MCF 10A (cell line): ENCODE results near the gene DHX58. TPM values are rescaled to one million over a fixed set of nuclear protein-coding genes. Genes with fewer than 3 reads are reported as not detected.

Source experiments
- BruUV-seq: library from RNA; stranded (reverse); fragments of 400-500 nt; replicated peaks from 2 replicates; lab custom pipeline; 2021; lab: Mats Ljungman, UMichigan
- CTCF ChIA-PET: fragments of 300-600 bp; sonication (Branson Sonifier 250); formaldehyde crosslinking; extraction: SDS; loops from one replicate; lab custom pipeline; 2021; ENCODE audit warnings: antibody characterized with exemption, inconsistent platforms; lab: Yijun Ruan, JAX
- POLR2A ChIA-PET: fragments of 300-600, 350-650 bp; sonication (Branson Sonifier 250); formaldehyde crosslinking; extraction: SDS; loops from one replicate; lab custom pipeline; 2020; ENCODE audit warnings: antibody characterized with exemption, inconsistent platforms; lab: Yijun Ruan, JAX
- DNase-seq: peaks from one replicate; pipeline ENCODE4 v3.0.0-alpha.2; 2018; ENCODE audit not compliant: unreplicated experiment
- H3K27ac Mint-ChIP-seq: one replicate; pipeline ENCODE4 v1.8.0; 2022; ENCODE audit warnings: mild to moderate bottlenecking, low read depth, mixed read lengths; ENCODE audit not compliant: unreplicated experiment
- H3K27me3 Mint-ChIP-seq: one replicate; pipeline ENCODE4 v1.8.0; 2022; ENCODE audit warnings: mixed read lengths; ENCODE audit not compliant: insufficient read depth, unreplicated experiment
- H3K36me3 Mint-ChIP-seq: one replicate; pipeline ENCODE4 v1.8.0; 2022; ENCODE audit warnings: mild to moderate bottlenecking, moderate library complexity, mixed read lengths; ENCODE audit not compliant: insufficient read depth, unreplicated experiment
- H3K4me1 Mint-ChIP-seq: one replicate; pipeline ENCODE4 v1.8.0; 2022; ENCODE audit warnings: mixed read lengths; ENCODE audit not compliant: insufficient read depth, unreplicated experiment
- H3K4me3 Mint-ChIP-seq: one replicate; pipeline ENCODE4 v1.8.0; 2022; ENCODE audit warnings: mild to moderate bottlenecking, moderate library complexity, mixed read lengths; ENCODE audit not compliant: unreplicated experiment
- H3K9me3 Mint-ChIP-seq: one replicate; pipeline ENCODE4 v1.8.0; 2022; ENCODE audit warnings: mixed read lengths; ENCODE audit not compliant: unreplicated experiment
- CTCF ChIP-seq: fragments of 200-600 bp; IDR thresholded peaks from one replicate; pipeline ENCODE4 v1.8.0; 2022; ENCODE audit warnings: antibody characterized with exemption, mild to moderate bottlenecking; ENCODE audit not compliant: unreplicated experiment
- intact Hi-C: fragments of 100-400 bp; cut with micrococcal nuclease; formaldehyde crosslinking; loops from 2 replicates; pipeline ENCODE4 v1.14.1; 2022
- total RNA-seq: library from RNA; stranded (reverse); gene quantifications from 2 replicates; pipeline ENCODE4 v1.2.3, GENCODE V29; 2022

DHX58 gene
- total RNA-seq, 1 experiment from 2014 or later, result 2.8 TPM

GRCh38 chr17:42087736-42088705, 24.5 kb downstream of the DHX58 start:
- BruUV-seq, result no TSS peak
- Mint-ChIP-seq H3K36me3 (no peaks in the 10 kb centered on the region), H3K4me1 (no peaks in the 10 kb centered on the region), H3K4me3 (no peak overlapping the region), H3K9me3 (no peaks in the 10 kb centered on the region), H3K27me3 (peaks cover 21% of the 10 kb centered on the region), H3K27ac (no peak overlapping the region)
- intact Hi-C loops, result no loop called here
- ChIA-PET POLR2A (interaction anchor here (0.6 kb wide), 1 partner anchor 1939 kb away, joined by 4 read pairs; no protein-coding TSS in a partner anchor), CTCF (interaction anchor here (0.7 to 1.3 kb wide), 3 partner anchors 13 to 286 kb away, joined by 3 to 5 read pairs (median 3); no protein-coding TSS in a partner anchor)
- no peak for TF ChIP-seq CTCF
- DNase-seq, result no peak

DNA sequence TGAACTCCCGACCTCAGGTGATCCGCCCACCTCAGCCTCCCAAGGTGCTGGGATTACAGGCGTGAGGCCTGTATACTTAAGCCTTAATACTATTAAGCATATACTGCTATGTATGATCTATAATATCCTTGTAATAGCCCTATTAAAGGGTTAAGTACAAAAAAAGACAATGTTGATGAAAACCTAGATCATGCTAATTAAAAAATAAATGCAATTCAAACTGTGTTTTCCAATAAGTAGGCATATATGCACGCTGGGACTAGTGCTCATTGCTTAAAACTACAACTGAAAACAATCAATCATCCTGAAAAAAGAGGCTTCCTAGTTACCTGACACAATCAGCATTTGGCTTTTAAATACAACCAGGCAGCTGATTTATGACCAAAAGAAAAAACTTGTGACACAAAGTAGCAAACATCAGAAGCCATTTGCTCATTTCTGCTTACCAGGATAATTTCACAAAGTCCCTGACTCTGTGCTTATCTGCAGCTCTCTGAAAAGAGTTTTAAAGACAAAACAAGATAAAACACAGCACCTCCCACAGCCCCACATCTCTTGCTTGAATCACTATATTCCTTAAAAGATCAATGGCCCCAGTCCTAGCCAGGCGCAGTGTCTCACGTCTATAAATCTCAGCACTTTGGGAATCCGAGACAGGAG, 25.3 kb downstream of the DHX58 start:
- BruUV-seq, result no TSS peak
- H3K9me3 Mint-ChIP-seq, result no peaks in the 10 kb centered on the region
- H3K27me3 Mint-ChIP-seq, result peaks cover 21% of the 10 kb centered on the region
- ChIA-PET POLR2A (interaction anchor here (0.6 kb wide), 1 partner anchor 1938 kb away, joined by 4 read pairs; no protein-coding TSS in a partner anchor), CTCF (interaction anchor here (0.7 to 1.3 kb wide), 3 partner anchors 14 to 285 kb away, joined by 3 to 5 read pairs (median 3); no protein-coding TSS in a partner anchor)
- H3K4me3 Mint-ChIP-seq, result no peak overlapping the region
- DNase-seq, result no peak
- TF ChIP-seq CTCF, result no peak
- no peak overlapping the region for H3K27ac Mint-ChIP-seq
- H3K36me3 Mint-ChIP-seq, result no peaks in the 10 kb centered on the region
- H3K4me1 Mint-ChIP-seq, result peaks cover 4% of the 10 kb centered on the region
- intact Hi-C loops, result no loop called here

DNA sequence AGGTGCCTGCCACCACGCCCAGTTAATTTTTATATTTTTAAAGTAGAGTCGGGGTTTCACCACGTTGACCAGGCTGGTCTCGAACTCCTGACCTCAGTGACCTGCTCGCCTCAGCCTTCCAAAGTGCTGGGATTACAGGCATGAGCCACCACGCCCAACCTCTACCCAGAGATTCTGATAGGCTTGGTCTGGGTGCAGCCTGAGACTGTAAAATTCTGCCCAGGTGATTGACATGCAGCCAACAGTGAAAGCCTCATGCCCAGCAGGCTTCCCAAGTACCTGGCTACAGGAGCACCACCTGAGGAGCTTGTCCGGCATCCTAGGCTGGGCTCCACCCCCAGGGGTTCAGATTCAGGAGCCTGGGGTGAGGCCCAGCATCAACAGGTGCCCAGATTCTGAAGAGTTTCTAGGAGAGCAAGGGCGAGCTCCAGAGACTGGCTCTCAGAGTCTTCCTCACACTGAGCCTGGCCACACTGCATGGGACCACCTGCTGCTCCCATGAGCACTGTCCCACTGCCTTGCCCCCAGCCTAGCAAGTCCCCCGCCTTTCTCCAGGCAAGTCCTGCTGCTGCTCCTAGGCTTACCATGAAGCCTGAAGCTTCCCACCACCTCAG, 30.9 kb downstream of the DHX58 start:
- no peak for DNase-seq
- BruUV-seq, result no TSS peak
- no peaks in the 10 kb centered on the region for H3K36me3 Mint-ChIP-seq
- CTCF ChIA-PET, result interaction anchor here (0.5 kb wide), 1 partner anchor 118 kb away, joined by 4 read pairs; no protein-coding TSS in a partner anchor
- TF ChIP-seq CTCF, result no peak
- POLR2A ChIA-PET, result no interaction called here
- H3K27me3 Mint-ChIP-seq, result no peaks in the 10 kb centered on the region
- H3K27ac Mint-ChIP-seq, result no peak overlapping the region
- no peak overlapping the region for H3K4me3 Mint-ChIP-seq
- H3K9me3 Mint-ChIP-seq, result no peaks in the 10 kb centered on the region
- intact Hi-C loops, result no loop called here
- H3K4me1 Mint-ChIP-seq, result peaks cover 6% of the 10 kb centered on the region
